Neural cell (in vitro differentiated cells): ENCODE results near the gene AKIRIN1. TPM values are rescaled to one million over a fixed set of nuclear protein-coding genes. Genes with fewer than 3 reads are reported as not detected.

Source experiments
- H2AFZ ChIP-seq: fragments of 200-600, 300-800 bp; sonication (generic), shearing (Covaris generic); 2 replicates; pipeline ENCODE4 v1.6.0; 2014; ENCODE audit warnings: low read depth, mild to moderate bottlenecking, antibody characterized with exemption, low read length, moderate library complexity
- H3F3A ChIP-seq: fragments of 200-600 bp; shearing (Covaris generic); 2 replicates; pipeline ENCODE4 v1.6.1; 2016; ENCODE audit warnings: mild to moderate bottlenecking, moderate library complexity, mixed read lengths, antibody characterized with exemption, low read length; ENCODE audit not compliant: insufficient read depth, poor library complexity, severe bottlenecking
- H3K27ac ChIP-seq: fragments of 200-600, 300-800 bp; sonication (generic), shearing (Covaris generic); 2 replicates; pipeline ENCODE4 v1.5.1; 2014; ENCODE audit warnings: mild to moderate bottlenecking, low read length, moderate library complexity
- H3K27me3 ChIP-seq: fragments of 300-800, 200-600 bp; sonication (generic), shearing (Covaris generic); 2 replicates; pipeline ENCODE4 v1.6.0; 2014; ENCODE audit warnings: mild to moderate bottlenecking, low read depth, low read length, moderate library complexity; ENCODE audit not compliant: insufficient read depth
- H3K36me3 ChIP-seq: fragments of 300-800, 200-600 bp; sonication (generic), shearing (Covaris generic); 2 replicates; pipeline ENCODE4 v1.5.1; 2014; ENCODE audit warnings: mild to moderate bottlenecking, antibody characterized with exemption, low read length, moderate library complexity; ENCODE audit not compliant: insufficient read depth
- H3K4me2 ChIP-seq: fragments of 300-800, 200-600 bp; sonication (generic), shearing (Covaris generic); 2 replicates; pipeline ENCODE4 v1.6.0; 2014; ENCODE audit warnings: mild to moderate bottlenecking, low read length
- H3K4me3 ChIP-seq: fragments of 300-800, 200-600 bp; sonication (generic), shearing (Covaris generic); 2 replicates; pipeline ENCODE4 v1.5.1; 2014; ENCODE audit warnings: mild to moderate bottlenecking, low read length, moderate library complexity
- H3K79me2 ChIP-seq: fragments of 200-600 bp; shearing (Covaris generic); replicated peaks from 2 replicates; pipeline ENCODE4 v1.6.0; 2014; ENCODE audit warnings: mild to moderate bottlenecking, low read length, moderate library complexity; ENCODE audit not compliant: insufficient read depth
- H3K9ac ChIP-seq: fragments of 300-800, 200-600 bp; sonication (generic), shearing (Covaris generic); 2 replicates; pipeline ENCODE4 v1.6.1; 2016; ENCODE audit warnings: mild to moderate bottlenecking, low read length, mixed read lengths
- H3K9me2 ChIP-seq: fragments of 200-600 bp; shearing (Covaris generic); 2 replicates; pipeline ENCODE4 v1.6.1; 2016; ENCODE audit warnings: mild to moderate bottlenecking, low read length, mixed read lengths; ENCODE audit not compliant: insufficient read depth
- H3K9me3 ChIP-seq: fragments of 200-600, 300-800 bp; sonication (generic), shearing (Covaris generic); 2 replicates; pipeline ENCODE4 v1.6.1; 2016; ENCODE audit warnings: mild to moderate bottlenecking, mixed run types, low read length, moderate library complexity, mixed read lengths
- H4K20me1 ChIP-seq: fragments of 200-600 bp; shearing (Covaris generic); 2 replicates; pipeline ENCODE4 v1.6.1; 2016; ENCODE audit warnings: mild to moderate bottlenecking, mixed run types; ENCODE audit not compliant: insufficient read depth
- CTCF ChIP-seq: fragments of 450-650 bp; IDR thresholded peaks from 2 replicates; pipeline ENCODE4 v1.5.1; 2014; ENCODE audit warnings: antibody characterized with exemption, mild to moderate bottlenecking, moderate library complexity; ENCODE audit not compliant: poor library complexity, severe bottlenecking
- EP300 ChIP-seq: fragments of 450-650 bp; conservative IDR thresholded peaks from 2 replicates; pipeline ENCODE4 v1.6.1; 2014; ENCODE audit warnings: antibody characterized with exemption, mild to moderate bottlenecking, moderate library complexity; ENCODE audit not compliant: poor library complexity, severe bottlenecking
- EZH2 ChIP-seq: fragments of 200-600, 300-800 bp; shearing (Covaris generic), sonication (generic); IDR thresholded peaks from 2 replicates; pipeline ENCODE4 v1.6.1; 2014; ENCODE audit warnings: antibody characterized with exemption, low read length, borderline replicate concordance, mild to moderate bottlenecking; ENCODE audit not compliant: insufficient read depth, poor library complexity, severe bottlenecking
- MXI1 ChIP-seq: fragments of 450-650 bp; conservative IDR thresholded peaks from 2 replicates; pipeline ENCODE4 v1.6.1; 2014; ENCODE audit warnings: antibody characterized with exemption, mild to moderate bottlenecking; ENCODE audit not compliant: poor library complexity, severe bottlenecking
- POLR2AphosphoS5 ChIP-seq: IDR thresholded peaks from 2 replicates; pipeline ENCODE4 v1.6.1; 2012
- RAD21 ChIP-seq: fragments of 450-650 bp; conservative IDR thresholded peaks from 2 replicates; pipeline ENCODE4 v1.6.1; 2014; ENCODE audit warnings: antibody characterized with exemption, mild to moderate bottlenecking, moderate library complexity
- REST ChIP-seq: IDR thresholded peaks from 2 replicates; pipeline ENCODE4 v1.6.1; 2012; ENCODE audit warnings: borderline replicate concordance
- SMC3 ChIP-seq: fragments of 450-650 bp; conservative IDR thresholded peaks from 2 replicates; pipeline ENCODE4 v1.6.1; 2014; ENCODE audit warnings: antibody characterized with exemption, mild to moderate bottlenecking, moderate library complexity; ENCODE audit not compliant: poor library complexity
- TAF1 ChIP-seq: IDR thresholded peaks from 2 replicates; pipeline ENCODE4 v1.6.1; 2012; ENCODE audit warnings: low read depth
- polyA plus RNA-seq: library from polyadenylated mRNA; depleted of rRNA; stranded (reverse); fragments of >200 nt; gene quantifications from 2 replicates; pipeline ENCODE4 v1.2.3, GENCODE V29; 2014

AKIRIN1 gene
- polyA plus RNA-seq, 1 donor from 2014 or later, result 181 TPM

- peaks cover 6% of the 10 kb centered on the region for H3K36me3 ChIP-seq
- H3K9me2 ChIP-seq, result no peaks in the 10 kb centered on the region
- peaks cover 33% of the 10 kb centered on the region for H3K79me2 ChIP-seq
- H3K27me3 ChIP-seq, result no peaks in the 10 kb centered on the region
- H3K9me3 ChIP-seq, result no peaks in the 10 kb centered on the region
- no peaks in the 10 kb centered on the region for H4K20me1 ChIP-seq
- H3K4me2 ChIP-seq, result peak within 1 kb of the TSS; percentile 60
- peak within 1 kb of the TSS; percentile 93 for H3K9ac ChIP-seq
- peak within 1 kb of the TSS; percentile 96 for H3K27ac ChIP-seq
- H3F3A ChIP-seq, result no peaks in the 10 kb centered on the region
- peak; percentile 39 for TF ChIP-seq RAD21
- no peak for TF ChIP-seq EZH2
- peak; percentile 56 for TF ChIP-seq EP300
- peak; percentile 94 for TF ChIP-seq TAF1
- TF ChIP-seq REST, result peak; percentile 92
- no peak for TF ChIP-seq CTCF
- peak; percentile 51 for TF ChIP-seq SMC3
- TF ChIP-seq POLR2AphosphoS5, result peak; percentile 99
- TF ChIP-seq MXI1, result peak; percentile 76
- H2AFZ ChIP-seq, result peak within 1 kb of the TSS; percentile 81
- H3K4me3 ChIP-seq, result peak within 1 kb of the TSS; percentile 74
Measured at GRCh38 chr1:39026051-39026865, 35.2 kb downstream of the AKIRIN1 start, which contains the start of gene NDUFS5. NDUFS5 (plus strand) TSS chr1:39026350; CDS start chr1:39028725, 2,375 bp downstream.

- Histone ChIP-seq H3K9me3 (no peaks in the 10 kb centered on the region), H3K27ac (peak overlapping the region; percentile 96), H4K20me1 (no peaks in the 10 kb centered on the region), H3K4me2 (peak overlapping the region; percentile 60), H3K79me2 (peaks cover 37% of the 10 kb centered on the region), H3F3A (no peaks in the 10 kb centered on the region), H3K36me3 (peaks cover 6% of the 10 kb centered on the region), H3K9me2 (no peaks in the 10 kb centered on the region), H3K4me3 (peak overlapping the region; percentile 74), H2AFZ (peak overlapping the region; percentile 81), H3K9ac (peak overlapping the region; percentile 93), H3K27me3 (no peaks in the 10 kb centered on the region)
- no peak for TF ChIP-seq POLR2AphosphoS5
- peak; percentile 4 for TF ChIP-seq SMC3
- no peak for TF ChIP-seq EZH2
- no peak for TF ChIP-seq CTCF
- no peak for TF ChIP-seq TAF1
- TF ChIP-seq REST, result no peak
Measured at GRCh38 chr1:39026866-39027507, 35.9 kb downstream of the AKIRIN1 start.
